ENCODE measurements around the gene RBM34.
A peak's percentile ranks its signal among the peaks of the same experiment; 100 is the strongest.
"Not testable (repeated sequence)": the region's sequence is repeated elsewhere in the genome, so short reads cannot be mapped to it uniquely, and the experiment has no call there.

The RBM34 gene

DNA sequence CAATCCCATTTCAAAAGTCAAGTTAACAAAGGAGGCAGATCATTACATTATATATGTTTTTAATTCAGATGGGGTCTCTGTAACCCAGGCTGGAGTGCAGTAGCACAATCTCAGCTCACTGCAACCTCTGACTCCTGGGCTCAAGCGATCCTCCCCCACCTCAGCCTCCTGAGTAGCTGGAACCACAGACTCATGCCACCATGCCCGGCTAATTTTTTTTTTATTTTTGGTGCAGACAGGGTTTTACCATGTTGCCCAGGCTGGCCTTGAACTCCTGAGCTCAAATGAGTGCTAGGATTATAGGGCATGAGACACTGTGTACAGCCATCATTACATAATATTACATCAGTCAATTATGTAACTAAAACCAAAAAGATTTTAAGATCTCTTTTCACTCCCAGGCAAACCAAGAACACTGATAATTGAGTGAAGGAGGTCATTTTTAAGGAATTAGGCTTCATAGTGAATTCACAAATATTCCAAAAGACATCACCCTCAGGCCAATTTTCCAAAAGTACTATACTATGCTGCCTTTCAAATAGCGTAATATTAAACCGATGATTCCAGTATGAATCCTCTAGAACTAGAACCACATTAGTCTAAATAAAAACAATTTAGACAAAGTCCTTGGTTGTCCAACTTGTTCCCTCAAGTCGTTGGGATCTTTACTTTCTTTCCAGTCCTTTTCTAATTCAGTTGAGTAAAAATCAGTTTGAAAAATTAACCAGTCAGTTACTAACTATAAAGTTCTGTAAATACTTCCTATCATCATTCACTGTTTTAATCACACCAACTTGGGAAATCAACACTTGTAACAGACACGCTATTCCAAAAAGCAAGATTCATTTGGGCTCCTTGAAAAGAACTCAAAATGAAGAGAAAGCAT is 48.5 kb downstream of the RBM34 start:
- DNase-seq = no peak

DNA sequence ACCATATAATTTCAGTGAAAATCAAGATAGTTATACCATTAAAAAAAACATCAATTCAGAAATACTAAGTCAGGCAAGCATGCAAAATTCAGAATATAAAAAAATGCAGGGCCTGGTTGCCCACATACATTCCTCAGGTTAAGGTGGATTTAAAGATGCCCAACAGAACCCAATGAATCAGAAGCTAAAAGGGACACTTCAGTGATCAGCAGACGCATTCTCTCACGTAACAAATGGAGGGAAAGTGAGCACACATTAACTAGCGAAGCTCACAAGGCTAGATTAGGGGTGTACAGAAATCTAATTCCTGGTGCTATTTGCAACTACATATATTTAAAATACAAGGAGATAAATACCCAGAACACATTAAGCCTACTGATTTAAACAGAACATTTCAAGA is 49.9 kb downstream of the RBM34 start:
- DNase-seq = no peak

DNA sequence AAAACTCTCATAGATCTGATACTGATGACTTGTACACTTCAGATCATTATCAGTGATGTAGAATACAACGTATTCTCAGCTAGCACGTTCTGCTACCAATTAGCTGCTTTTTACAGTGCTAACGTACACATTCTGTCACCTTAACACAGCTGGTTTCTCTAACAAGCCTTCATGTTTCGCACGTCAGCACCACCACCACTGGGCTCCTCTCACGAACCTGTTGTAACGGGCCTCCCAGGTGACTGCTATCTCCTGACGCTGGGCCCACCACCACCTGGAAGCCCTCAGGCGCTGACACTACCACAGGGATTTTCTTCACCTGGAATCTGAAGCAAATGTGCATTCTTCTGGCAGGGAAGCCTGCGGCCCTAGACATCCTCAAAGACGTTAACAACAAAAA is 52.2 kb downstream of the RBM34 start:
- no peak for DNase-seq

DNA sequence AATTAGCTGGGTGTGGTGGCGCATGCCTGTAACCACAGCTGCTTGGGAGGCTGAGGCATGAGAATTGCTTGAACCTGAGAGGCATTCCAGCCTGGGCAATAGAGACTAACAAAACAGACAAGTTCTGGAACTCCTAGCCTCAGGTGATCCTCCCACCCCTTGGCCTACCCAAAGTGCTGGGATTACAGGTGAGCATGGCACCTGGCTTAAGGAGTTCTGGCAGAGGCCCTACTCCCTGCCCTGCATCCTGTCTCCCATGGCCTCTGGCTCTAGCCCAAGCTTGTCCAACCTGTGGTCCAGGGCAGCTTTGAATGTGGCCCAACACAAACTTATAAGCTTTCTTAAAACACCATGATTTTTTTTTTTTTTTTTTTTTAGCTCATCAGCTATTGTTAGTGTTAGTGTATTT is 52.9 kb downstream of the RBM34 start:
- no peak for DNase-seq

DNA sequence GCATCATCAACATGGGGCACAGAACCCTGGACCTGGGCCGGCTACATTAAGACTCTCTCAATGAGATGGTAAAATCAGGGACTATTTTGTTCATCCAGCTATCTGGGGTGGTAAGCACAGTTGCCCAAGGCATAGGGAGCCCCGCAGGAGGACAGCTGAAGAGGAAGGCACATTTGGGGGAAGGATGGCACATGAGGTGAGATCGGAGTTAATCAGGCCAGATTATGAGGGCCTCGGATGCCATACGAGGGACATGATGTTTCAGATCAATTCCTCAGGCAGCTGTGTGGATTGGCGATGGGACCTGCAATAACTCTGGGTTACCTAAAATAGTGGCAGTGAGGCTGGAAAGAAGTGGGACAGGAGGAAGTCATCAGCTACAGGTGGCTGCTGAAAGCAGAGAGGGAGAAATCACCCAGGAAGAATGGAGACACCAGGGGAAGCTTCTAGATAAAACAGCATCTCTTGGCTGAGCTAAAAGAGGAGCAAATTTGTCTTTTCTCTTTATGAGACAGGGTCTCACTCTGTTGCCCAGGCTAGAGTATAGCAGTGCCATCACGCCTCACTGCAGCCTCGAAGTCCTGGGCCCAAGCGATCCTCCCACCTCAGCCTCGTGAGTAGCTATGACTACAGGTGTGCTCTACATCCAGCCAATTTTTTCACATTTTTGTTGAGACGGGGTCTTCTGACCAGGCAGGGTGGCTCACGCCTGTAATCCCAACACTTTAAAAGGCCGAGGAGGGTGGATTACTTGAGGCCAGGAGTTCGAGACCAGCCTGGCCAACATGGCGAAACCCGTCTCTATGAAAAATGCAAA is 53.5 kb downstream of the RBM34 start:
- DNase-seq = no peak

DNA sequence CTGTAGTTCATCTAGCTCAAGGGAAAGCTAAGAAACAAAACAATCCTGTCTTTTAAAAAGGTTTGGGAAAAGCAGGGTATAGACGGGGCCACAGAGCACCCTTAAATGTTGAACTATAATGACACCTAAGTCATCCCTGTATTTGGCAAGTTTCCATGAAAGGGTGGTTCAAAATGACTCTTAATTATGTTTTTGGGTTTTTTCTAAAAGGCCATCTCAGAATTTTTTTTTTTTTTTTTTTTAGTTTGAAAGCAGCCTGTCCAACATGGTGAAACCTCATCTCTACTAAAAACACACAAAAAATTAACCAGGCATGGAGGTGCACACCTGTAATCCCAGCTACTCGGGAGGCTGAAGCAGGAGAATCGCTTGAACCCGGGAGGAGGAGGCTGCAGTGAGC is 54.6 kb downstream of the RBM34 start:
- no peak for DNase-seq

DNA sequence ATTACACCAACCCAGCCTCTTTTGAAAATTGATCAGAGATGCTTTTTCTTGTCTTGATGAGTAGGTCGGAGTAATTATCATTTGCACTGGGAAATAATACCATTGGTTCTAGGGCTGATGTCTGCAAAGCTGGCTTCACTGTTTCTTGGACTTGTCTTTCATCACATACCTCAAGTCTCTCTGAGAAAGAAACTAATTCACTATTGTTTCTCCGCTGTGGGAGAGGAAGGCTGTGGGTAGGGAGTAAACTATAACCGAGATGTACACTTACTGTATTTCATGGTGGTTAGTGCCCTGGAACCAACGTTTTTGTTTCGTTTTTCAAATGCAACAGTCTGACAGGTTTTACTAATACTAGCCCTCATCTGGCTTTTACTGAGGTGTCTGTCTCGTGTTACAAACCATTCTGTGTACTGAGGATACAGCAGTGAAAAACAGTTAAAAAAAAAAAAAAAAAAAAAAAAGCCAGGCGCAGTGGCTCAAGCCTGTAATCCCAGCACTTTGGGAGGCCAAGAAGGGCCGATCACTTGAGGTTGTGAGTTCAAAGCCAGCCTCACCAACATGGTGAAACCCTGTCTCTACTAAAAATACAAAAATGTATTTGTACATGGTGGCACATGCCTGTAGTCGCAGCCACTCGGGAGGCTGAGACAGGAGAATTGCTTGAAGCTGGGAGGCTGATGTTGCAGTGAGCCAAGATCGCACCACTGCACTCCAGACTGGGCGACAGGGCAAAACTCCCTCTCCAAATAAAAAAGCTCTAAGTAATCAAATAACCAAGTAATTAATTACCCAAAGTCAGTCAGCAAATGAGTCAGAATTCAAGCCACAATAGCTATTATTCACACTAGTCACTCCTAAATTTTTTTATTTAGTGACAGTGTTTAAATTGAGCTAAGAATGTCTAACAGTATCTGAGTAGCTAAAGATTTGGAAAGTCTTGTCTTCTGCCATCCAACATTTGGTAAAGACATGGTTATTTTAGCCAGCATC is 55.7 kb downstream of the RBM34 start:
- peak in 1 of 2 donors; percentile 63 for DNase-seq

DNA sequence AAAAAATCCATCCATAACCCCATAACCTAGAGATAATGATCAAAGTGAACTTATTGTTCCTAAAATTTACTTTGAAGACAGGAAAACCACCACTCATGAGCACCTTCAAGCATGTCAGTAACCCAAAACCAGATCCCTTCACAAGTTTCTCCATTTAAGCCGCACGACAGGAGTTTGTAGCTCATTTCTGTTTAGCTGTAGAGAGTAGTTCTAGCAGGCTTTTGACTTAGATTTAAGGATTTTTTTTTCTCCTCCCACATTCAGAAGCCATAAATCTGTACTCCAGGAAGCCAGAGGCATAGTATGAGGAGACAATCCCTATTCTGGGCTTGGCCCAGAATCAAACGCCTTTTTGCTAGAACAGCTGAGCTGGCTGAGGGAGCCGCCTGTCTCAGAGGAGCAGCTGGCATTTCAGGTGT is 58.0 kb downstream of the RBM34 start:
- peak in 1 of 2 donors; percentile 54 for DNase-seq

DNA sequence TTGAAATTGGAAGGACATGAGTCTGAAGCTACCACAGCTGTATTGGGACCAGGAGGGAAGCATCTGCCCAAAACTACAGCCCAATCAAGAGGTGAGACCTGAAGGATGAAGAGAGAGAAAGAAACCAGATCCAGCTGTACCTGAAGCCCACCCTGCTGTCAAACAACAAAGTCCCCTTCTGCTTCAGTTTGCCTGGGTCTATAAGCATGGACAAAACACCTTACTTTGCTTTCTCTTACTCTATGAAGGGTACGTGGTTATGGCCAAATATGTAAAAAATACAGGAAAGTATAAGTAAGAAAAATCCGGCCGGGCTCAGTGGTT is 58.8 kb downstream of the RBM34 start:
- DNase-seq = no peak

DNA sequence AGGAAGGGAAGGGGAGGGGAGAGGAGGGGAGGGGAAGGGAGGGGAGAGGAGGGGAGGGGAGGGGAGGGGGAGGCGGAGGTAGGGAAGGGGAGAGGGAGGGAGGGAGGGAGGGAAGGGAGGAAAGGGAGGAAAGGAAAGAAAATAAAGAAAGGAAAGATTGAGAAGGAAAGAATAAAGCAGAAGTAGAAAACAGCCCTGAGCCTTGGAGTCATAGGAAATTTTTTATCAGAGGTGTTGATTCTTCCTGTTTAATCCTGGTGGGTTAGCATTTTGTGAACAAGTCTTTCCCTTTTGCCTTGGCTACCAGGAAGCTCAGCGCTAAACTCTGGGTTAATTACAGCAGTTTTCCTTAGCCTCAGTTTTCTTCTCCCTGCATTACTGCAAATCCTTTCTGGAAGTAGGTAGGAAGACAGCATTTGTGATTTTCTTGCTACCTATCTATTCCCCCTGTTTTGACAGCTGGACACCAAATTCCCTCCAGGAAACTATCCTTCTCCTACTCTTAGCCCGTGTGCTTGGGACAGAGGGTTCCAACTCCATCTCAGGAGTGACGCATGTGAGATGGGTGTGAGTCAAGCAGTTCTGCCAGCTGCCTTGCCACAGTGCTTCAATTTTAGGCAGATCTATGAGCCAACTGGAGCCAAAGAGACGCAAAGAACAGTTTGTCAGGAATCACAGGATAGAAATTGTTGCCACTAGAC is 59.3 kb downstream of the RBM34 start:
- DNase-seq = no peak

DNA sequence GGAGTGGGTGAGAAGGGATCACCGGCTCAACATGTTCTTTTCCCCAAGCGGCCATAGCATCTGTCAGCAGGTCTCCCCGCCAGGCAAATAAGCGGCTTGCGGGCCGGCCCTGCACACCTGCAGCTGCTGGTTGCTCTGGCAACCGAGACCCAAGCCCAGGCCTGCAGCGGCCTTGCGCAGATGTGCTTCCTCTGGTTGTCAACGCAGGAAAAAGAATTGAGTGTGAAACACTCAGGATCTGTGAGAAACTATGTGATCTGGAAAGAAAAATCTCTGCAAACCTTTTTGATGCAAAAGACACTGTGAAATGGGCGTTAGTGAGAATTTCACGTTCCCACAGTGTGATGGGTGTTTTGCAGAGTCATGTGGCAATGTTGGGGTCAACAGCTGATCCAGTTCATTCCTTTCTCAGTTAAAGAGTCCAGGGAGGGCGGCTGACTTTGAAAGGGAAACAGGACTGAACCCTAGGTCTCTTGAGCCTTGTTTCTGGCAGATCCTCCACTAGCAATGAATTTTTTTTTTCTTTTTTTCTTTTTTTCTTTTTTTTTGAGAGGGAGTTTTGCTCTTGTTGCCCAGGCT is 60.8 kb downstream of the RBM34 start:
- no peak for DNase-seq

DNA sequence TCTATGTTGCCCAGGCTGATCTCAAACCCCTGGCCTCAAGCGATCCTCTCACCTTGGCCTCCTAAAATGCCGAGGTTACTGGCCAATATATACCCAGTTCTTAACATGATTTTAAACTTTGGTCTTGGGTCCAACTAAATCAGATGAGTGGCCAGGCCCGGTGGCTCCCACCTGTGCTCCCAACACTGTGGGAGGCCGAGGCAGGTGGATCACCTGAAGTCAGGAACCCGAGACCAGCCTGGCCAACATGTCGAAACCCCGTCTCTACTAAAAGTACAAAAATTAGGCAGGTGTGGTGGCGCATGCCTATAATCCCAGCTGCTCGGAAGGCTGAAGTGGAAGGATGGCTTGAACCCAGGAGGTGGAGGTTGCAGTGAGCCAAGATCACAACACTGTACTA is 62.1 kb downstream of the RBM34 start:
- no peak for DNase-seq

DNA sequence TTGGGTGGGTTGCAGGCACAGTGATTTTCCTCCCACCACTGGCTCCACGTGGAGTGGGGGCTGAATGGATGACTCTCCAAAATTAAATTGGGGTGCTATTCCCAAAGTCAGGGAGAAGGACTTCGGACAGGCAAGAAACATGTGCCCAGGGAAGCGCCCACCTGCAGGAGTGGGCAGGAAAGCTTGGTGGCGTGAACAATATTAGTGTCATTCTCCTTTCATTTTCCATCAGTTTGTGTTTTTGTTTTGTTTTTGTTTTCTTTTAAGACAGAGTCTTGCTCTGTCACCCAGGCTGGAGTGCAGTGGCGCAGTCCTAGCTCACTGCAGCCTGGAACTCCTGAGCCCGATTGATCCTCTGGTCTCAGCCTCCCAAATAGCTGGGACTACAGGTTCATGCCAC is 62.5 kb downstream of the RBM34 start:
- no peak for DNase-seq

DNA sequence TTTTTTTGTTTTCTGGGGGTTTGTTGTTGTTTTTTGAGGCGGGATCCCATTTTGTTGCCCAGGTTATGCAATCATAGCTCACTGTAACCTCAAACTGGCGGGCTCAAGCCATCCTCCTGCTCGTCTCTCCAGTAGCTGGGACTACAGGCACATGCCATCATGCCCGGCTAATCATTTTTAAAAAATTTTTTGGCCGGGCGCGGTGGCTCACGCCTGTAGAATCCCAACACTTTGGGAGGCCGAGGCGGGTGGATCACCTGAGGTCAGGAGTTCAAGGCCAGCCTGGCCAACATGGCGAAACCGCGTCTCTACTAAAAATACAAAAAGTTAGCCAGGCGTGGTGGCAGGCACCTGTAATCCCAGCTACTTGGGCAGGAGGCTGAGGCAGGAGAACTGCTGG is 63.5 kb downstream of the RBM34 start:
- DNase-seq = not testable (repeated sequence)

DNA sequence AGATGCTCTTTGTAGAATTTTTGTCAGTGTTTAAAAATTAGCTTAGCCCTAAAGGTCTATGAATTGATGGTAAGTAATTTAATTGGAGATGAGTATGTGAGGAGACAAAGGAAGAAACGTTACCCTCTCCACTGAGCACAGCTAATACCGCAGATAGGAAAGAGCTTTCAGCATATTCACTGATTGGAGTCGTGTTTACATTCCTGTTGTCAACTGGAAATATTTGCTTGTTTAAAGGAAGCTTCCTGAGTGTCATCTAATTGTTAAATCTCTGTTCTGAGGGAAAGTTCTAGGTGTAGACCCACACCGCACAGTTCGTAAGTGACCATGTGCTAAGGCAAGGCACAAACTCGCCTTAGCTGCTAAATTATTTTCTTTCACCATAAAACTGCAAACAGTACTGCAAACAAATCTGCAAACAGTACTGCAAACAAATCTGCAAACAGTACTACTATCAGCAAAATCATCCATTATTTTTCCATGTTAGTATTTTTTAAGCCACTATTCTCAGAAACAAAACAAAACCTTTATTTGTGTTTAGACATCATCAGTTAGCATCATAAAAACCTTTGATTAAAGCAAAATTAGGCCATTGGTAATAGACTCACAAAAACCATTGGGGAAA is 65.0 kb downstream of the RBM34 start:
- DNase-seq = no peak

DNA sequence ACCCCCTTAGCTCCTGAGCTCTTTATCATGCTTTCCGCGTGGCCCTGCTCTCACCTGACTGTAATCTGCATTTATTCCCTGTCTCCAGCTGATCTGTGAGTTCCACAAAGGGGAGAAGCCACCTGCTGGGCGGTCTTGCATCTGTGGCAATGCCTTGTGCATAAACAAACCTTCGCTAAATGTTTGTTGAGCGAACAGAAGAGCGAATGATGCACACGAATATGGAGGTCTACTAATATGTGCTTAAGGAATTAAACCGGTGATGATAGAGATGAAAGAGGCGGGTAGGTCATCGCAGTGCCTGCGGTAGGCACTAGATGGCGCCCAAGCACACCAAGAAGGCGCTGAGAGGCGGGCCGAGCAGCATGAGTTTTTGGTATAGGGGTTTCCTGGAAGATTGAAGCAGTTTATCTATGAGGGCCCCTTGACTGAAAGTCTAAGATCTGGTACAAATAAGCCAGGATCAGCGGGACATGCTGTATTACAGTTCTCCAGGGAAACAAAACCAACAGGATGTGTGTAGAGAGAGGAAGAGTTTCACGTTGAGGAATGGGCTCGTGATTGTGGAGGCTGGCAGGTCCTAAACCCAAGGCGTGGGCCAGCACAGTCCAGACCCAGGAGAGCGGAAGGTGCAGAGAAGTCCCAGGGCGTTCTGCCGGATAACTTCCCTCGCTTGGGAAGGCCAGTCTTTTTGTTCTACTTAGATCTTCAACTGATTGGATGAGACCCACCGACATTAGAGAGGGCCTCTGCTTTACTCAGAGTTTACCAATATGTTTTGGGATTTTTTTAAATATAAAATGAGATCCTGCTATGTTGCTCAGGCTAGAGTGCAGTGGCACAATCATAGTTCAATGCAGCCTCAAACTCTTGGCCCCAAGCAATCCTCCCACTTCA is 67.1 kb downstream of the RBM34 start:
- peak; percentile 77 to 86 for DNase-seq

DNA sequence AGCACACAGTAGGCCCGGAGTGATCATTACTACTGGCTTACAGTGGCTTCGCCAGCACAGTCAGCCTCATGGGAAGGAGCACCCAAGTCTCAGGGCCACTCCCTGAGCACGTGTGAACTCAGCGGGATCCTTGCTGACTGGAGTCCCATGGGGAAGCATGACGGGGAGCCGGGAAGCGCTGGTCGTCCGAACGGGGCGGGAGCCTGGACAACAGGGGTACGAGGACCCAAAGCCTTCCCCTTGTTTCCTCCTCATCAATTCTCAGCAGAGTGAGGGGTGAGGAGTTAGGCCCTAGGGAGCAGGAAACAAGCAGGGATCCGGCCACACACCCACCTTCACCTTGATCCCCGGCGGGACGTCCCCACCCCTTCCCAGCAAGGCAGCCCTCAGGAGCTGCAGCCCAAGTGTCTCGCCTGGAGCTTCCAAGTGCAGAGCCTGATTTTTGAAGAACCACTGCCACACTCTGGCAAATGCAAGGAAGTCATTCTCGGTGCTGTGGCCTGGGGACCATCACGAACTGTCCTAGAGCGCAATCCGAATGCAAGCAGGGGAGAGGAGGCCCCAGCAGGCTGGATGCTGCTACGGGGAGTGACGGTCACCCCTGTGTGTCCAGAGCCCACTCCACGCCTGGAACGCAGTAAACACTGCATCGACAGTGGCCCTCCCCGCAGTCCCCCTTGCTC is 67.9 kb downstream of the RBM34 start:
- no peak for DNase-seq

DNA sequence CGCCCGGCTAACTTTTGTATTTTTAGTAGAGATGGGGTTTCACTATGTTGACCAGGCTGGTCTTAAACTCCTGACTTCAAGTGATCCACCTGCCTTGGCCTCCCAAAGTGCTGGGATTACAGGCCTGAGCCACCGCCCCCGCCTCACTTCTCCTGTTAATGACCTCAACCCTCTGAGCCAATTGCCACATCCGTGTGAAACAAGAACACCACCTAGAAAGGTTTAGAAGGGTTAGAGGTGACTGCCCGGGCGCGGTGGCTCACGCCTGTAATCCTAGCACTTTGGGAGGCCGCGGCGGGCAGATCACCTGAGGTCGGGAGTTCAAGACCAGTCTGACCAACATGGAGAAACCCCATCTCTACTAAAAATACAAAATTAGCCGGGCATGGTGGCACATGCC is 68.6 kb downstream of the RBM34 start:
- DNase-seq = not testable (repeated sequence)

DNA sequence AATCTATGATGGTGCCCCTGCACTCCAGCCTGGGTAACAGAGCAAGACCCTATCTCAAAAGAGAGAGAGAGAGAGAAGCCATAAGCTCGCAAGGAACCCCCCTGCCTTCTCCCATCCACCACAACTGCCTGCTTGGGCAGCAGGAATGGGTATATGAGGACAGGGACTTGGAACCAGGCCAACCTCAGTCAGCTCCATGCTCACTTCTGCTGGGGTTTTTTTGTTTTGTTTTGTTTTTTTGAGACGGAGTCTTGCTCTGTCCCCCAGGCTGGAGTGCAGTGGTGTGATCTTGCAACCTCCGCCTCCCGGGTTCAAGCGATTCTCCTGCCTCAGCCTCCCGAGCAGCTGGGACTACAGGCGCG is 69.0 kb downstream of the RBM34 start:
- not testable (repeated sequence) for DNase-seq
